HG03565 (cell line): ENCODE measurements around the gene EGR4.
"Not testable (repeated sequence)": the region's sequence is repeated elsewhere in the genome, so short reads cannot be mapped to it uniquely, and the experiment has no call there.

ENCODE experiments used
- ATAC-seq: cut with Tn5 transposase; IDR thresholded peaks from one replicate; pipeline ENCODE4 v1.9.1; 2021; ENCODE audit warnings: mild to moderate bottlenecking, moderate library complexity; ENCODE audit not compliant: unreplicated experiment

The EGR4 gene

DNA sequence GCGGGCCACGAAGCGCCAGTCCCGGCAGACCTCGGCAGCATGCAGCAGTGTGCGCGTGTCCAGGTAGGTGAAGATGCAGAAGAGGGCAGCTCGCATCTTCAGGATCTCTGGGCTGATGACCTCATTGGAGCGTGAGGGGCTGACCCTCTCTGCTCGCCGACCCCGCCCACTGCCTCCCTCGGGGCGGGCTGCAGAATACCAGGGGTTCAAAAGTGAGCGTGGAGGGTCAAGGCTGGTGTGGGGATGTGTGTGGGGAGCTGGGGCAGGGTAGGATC, 29.1 kb downstream of the EGR4 start:
- no peak for ATAC-seq

DNA sequence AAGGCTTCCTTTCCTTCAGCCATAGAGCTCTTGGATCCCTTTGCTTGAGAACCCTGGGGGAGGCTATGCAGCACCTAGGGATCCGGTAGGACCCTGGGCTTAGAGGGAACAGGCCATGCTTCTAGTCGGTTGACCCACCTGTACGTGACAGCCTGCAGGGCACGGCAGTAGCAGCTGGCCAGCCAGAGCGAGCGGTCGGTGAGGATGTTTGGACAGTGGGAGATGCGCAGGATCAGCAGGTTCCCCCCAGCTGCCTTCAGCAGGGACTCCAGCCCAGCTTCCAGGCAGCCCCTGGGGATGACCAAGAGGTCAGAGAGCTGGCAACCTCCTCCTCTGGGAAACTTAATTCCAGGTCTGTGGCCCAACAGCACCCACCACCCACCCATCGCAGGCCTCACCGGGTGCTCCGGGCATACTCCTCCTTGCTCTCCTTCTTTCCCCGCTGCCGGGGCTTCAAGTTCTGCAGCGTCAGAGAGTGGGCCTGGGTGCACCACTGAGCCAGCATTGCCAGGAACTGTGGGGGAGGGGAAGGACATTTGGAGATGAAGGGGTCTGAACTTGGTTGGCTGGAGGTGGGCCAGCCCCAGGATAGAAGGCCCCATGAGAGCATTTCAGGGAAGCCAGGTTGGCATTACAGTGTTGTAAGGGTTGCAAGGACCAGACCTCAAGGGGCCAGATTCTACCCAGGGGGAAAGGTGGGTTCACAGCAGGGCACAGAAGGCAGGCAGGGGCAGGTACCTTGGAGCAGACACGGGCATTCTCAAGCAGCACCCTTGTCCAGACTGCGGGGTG, 29.6 kb downstream of the EGR4 start:
- ATAC-seq: no peak

GRCh38 chr2:73262691-73263429, 30.5 kb downstream of the EGR4 start:
- not testable (repeated sequence) for ATAC-seq

DNA sequence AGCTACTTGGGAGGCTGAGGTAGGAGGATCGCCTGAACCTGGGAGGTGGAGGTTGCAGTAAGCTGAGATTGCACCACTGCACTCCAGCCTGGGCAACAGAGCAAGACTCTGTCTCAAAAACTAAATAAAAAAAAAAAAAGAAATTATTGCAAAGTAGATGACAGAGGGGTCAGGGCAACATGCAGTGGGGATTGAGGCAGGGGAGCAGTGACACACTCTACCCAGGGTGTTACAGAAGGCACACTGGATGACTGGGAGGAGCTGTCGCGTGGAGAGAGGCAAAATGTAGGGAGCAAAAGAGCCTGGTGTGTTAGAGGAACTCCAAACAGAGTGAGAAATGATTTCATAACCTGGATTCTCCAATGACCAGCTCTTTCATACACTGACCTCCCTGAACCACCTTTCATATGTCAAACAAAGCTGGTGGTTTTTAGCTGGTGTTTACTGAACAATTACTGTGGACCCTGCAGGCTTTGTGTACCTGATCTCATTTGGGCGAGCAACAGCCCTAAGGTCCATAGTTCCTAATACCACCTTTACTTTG, 31.2 kb downstream of the EGR4 start:
- ATAC-seq: no peak

DNA sequence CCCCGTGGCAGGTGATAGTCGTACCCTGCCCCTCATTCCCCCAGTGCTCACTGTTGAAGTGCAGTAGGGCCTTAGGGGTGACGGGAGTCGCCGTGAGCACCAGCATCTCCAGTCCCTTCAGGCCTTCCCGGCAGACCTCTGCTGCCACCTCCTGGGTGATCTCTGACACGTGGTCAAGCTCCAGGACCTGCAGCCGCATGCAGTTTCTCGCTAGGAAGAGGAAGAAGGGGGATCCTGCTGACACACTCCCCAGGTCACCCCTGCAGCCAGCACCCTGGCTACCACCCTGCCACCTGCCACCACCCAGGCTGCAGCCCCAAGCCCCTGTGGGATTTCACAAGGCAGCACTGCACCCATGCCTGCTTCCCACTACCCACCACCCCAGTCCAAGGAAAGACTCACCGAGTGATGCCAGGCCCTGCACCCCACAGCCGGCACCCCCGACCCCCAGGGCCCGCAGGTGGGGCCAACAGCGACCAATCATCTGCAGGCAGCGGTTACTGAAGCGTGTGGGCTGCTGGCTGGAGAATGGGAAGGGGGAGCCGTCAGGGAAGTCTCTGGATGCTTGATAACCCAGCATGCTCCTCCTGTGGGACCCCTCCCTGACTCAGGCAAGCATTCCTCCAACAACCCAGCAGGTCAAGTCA, 32.9 kb downstream of the EGR4 start:
- no peak for ATAC-seq

- no peak for ATAC-seq
Observed at GRCh38 chr2:73259704-73260337, 33.5 kb downstream of the EGR4 start.

DNA sequence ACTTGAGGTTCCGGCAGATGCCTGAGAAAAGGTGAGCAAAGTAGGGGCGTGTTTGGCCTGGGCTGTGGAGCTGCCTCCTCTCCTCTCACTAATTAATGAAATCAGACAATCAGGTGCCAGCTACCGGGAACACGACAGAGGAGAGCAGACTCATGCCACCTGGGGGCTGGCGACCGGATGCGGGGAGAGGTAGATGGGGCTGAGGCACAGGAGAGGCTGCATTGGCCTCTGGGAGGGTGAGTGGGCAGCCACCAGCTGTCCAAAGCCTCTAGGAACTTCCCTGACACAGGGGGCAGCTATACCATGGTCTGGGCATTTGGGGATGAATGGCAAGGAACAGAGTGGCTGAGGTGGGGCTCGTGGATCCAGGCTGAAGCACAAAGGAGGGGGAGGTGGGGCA, 34.1 kb downstream of the EGR4 start:
- ATAC-seq: no peak

- ATAC-seq: no peak
Observed at GRCh38 chr2:73258913-73259215, 34.5 kb downstream of the EGR4 start.

GRCh38 chr2:73258186-73258912, 35.0 kb downstream of the EGR4 start:
- ATAC-seq: no peak

DNA sequence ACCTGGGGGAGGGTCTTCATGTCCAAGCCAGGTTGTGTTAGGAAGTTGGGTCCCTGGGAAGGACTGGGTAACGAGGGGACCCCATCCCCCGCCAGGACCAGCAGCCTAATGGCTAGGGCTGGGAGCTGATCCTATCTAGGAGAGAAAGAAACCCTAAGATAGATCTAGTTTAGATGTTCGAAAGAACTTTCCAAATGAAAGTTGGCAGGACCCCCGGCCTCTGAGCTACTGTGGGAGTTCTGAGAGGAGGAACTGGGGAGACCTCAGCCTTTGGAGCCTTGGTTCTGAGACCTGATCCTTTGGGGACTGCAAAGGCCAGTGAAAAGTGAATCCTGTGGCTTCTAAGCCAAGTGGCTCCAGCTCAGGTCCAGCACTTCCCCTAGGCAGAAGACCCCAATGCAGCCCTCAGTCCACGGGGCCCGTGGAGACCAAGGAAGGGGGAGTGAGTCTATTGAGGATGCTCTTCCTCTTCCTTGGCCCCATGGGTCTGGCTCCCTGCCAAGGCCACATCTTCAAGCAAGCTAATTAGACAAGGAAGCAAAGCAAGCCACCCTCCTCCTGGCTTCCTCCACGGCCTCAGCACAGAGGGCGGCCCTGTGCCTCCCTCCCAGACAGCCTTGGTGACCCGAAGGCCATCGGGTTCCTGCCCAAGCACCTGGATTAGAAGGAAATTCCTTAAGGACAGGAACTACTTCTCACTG, 35.8 kb downstream of the EGR4 start:
- no peak for ATAC-seq

- ATAC-seq: no peak
Observed at GRCh38 chr2:73257021-73257420, 36.3 kb downstream of the EGR4 start.

DNA sequence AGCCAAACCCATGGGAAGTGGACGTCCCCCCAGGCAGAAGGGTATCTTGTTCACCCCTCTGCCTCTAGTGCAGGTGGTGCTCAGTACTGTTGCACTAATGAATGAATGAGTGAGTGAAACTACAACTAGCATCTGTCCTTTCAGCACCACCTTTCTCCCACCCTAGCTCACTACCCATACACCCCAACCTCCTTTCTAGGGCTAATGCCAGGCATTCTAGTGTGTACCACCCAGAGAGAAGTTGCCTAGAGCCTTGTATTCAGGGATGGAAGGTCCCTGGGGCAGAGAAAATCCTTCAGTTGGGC, 36.8 kb downstream of the EGR4 start:
- ATAC-seq: no peak

DNA sequence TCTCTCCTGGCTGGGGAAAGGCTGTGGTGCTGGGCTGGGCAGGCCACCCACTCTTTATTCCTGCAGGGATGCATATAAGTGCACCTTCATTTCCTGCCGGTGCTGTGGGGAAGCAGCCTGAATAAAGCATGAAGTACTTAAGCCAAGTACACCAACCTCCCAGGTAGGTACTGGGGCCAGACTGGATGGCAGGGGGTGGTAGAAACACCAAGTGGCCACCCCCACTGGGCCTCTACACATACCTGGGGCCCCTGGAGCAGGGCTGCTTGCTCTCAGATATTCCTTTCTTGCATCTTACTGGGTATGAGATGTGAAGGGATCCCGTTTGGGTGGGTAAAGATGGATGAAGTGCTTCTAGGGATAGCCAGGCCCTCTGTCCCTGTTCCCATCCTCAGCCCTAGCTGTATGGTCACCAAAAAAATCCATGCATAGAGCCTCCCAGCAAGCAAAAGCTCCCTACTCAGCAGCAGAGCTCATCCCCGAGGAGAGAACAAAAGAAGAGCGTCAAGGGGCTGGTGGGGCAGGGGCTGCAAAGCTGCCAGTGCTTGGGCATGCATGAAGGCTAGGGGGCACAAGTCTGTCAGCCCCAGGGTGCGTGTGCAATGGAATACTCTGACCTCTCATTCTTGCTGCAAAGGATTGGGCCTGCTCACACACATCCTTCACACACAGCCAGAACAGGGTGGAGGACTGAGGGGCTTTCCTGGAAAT, 37.3 kb downstream of the EGR4 start:
- no peak for ATAC-seq

- no peak for ATAC-seq
Observed at GRCh38 chr2:73255007-73255644, 38.2 kb downstream of the EGR4 start.

DNA sequence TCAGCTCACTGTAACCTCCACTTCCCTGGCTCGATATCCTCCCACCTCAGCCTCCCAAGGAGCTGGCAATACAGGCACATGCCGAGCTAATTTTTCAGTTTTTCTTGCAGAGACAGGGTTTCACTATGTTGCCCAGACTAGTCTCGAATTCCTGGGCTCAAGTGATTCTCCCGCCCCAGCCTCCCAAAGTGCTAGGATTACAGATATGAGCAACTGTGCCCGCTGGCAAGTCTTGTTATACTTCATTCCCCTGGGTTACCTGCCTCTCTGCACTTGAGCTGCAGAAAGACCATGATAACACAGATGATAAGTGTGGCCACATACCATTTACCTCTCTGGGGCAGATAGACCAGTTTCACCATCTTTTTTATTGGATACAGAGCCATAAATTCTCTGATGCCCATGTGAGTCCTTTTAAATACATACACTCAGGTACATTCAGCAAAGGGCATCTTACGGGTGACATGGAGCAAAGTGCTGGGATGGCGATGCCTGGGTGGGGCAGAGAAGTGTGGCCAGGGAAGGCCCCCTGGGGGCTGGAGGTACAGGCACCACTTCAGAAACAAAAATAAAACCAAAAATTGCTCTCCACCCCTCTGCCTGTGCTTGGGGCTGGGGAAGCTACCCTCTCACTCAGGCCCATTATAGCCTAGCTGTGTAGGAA, 38.9 kb downstream of the EGR4 start:
- ATAC-seq: no peak

DNA sequence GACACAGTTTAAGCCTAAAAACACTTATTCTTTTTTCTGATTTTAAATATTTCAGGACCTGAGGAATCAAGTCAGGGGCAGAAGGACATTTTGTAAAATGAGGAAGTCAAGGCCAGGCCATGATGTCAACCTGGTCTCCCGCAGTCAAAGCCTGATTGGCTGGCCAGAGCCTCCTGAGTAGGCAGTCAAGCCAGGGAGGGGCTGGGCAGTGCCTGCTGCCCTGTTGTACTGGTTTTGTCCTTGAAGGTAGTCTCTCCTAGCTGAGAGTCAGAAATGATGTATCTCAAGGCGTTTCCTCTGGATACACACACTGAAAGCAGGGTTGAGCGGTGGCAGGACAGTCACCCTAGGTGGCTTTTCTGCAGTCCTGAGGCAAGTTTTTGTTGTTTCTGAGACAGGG, 39.4 kb downstream of the EGR4 start:
- ATAC-seq: no peak

GRCh38 chr2:73253400-73253799, 39.9 kb downstream of the EGR4 start:
- ATAC-seq: no peak

GRCh38 chr2:73252238-73253027, 40.9 kb downstream of the EGR4 start:
- no peak for ATAC-seq
